Measurements from ENCODE around the gene LRRC45. TPM values are rescaled to one million over a fixed set of nuclear protein-coding genes. Genes with fewer than 3 reads are reported as not detected.

LRRC45 gene
- total RNA-seq, 4 donors from 2014 or later: 13.1 to 25.8 (median 15.3) TPM

DNA sequence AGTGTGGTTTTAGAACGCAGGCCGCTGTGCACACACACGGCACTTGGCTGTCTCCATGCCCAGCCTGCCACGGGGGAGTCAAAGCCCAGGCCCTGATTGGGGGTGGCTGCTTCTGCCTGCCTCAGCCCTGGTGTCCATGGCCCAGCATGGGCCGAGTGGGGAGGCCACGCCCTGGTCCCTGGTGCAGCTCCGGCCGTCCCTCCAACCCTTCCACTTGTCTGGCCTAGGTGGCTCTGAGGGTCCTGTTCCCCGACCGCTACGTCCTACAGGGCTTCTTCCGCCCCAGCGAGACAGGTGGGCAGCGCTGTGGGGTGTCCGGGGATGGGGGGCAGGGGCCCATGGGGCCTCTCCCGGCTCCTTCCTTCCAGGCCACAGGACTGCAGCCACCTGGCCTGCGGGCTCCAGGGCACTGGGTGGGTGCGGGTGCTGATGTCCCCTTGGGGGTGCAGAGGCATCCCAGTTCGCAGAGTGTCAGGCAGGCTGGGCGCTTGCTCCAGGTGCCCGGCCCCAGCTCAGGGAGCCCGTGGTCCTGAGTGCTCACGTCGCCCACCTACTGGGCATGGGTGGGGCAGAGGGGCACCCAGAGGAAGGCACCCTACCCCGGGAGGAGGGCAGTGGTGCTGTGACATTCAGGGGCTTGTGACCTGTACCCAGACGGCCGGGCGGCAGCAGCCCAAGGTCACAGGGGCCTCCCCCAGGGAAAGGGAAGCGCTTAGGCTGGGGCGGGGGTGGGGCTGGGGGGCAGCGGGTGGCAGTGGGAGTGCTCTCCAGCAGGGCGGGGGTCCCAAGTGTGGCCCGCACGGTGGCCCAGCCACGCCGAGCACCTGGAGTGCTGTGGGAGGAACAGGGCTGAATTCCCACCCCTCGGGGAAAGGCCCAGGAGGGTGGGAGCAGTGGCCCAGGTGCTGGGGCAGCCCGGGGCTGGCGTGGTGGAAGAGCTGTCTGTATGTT, 12.3 kb upstream of the LRRC45 start:
- no peak overlapping the region for H3K27ac ChIP-seq
- H3K9me3 ChIP-seq: no peaks in the 10 kb centered on the region
- H3K4me3 ChIP-seq: no peak overlapping the region
- 86 to 88% methylated on average over 20 to 28 of the region's 39 CpGs for WGBS, 2 donors
- DNase-seq (ENCODE audit: low spot score in 2 of 2): no peak
- peaks cover 0 to 36% (median 0%) of the 10 kb centered on the region in 3 donors for H3K36me3 ChIP-seq
- no peaks in the 10 kb centered on the region for H3K27me3 ChIP-seq
- H3K4me1 ChIP-seq: peaks cover 0 to 38% (median 9%) of the 10 kb centered on the region in 4 donors
- TF ChIP-seq CTCF (IDR thresholded peaks at IDR 0.05): no peak
- TF ChIP-seq POLR2A (IDR thresholded peaks at IDR 0.05): no peak
- TF ChIP-seq EP300 (IDR thresholded peaks at IDR 0.05): no peak

- no peak overlapping the region for H3K27ac ChIP-seq
- 87 to 94% methylated on average over 17 to 19 of the region's 19 CpGs for WGBS, 2 donors
Observed at GRCh38 chr17:82011617-82012187, 11.4 kb upstream of the LRRC45 start.

GRCh38 chr17:82012261-82012639, 10.9 kb upstream of the LRRC45 start:
- TF ChIP-seq POLR2A (IDR thresholded peaks at IDR 0.05) (no peak), CTCF (IDR thresholded peaks at IDR 0.05) (no peak), EP300 (IDR thresholded peaks at IDR 0.05) (no peak)
- peaks cover 0 to 47% (median 0%) of the 10 kb centered on the region in 3 donors for H3K36me3 ChIP-seq
- H3K9me3 ChIP-seq: no peaks in the 10 kb centered on the region
- H3K4me3 ChIP-seq: no peak overlapping the region
- no peaks in the 10 kb centered on the region for H3K27me3 ChIP-seq
- peaks cover 0 to 24% (median 3%) of the 10 kb centered on the region in 4 donors for H3K4me1 ChIP-seq
- no peak for DNase-seq (ENCODE audit: low spot score in 2 of 2)
- H3K27ac ChIP-seq: peak overlapping the region in 1 of 4 donors; percentile 34
- 51% methylated on average over 7 to 16 of the region's 20 CpGs for WGBS, 2 donors

More at GRCh38 chr17:82011617-82012187, 11.4 kb upstream of the LRRC45 start:
- DNase-seq (ENCODE audit: low spot score in 2 of 2): no peak
- no peak for TF ChIP-seq POLR2A (IDR thresholded peaks at IDR 0.05)
- TF ChIP-seq EP300 (IDR thresholded peaks at IDR 0.05): no peak
- TF ChIP-seq CTCF (IDR thresholded peaks at IDR 0.05): no peak
- no peak overlapping the region for H3K4me3 ChIP-seq
- H3K27me3 ChIP-seq: no peaks in the 10 kb centered on the region
- H3K4me1 ChIP-seq: peaks cover 0 to 29% (median 5%) of the 10 kb centered on the region in 4 donors
- H3K36me3 ChIP-seq: peaks cover 0 to 42% (median 0%) of the 10 kb centered on the region in 3 donors
- H3K9me3 ChIP-seq: no peaks in the 10 kb centered on the region

GRCh38 chr17:82012640-82013295, 10.3 kb upstream of the LRRC45 start:
- TF ChIP-seq CTCF (IDR thresholded peaks at IDR 0.05): no peak
- TF ChIP-seq EP300 (IDR thresholded peaks at IDR 0.05): no peak
- no peak for TF ChIP-seq POLR2A (IDR thresholded peaks at IDR 0.05)
- peak overlapping the region in 1 of 4 donors; percentile 34 for H3K27ac ChIP-seq

More at GRCh38 chr17:82012640-82013295, 10.3 kb upstream of the LRRC45 start:
- Histone ChIP-seq H3K9me3 (no peaks in the 10 kb centered on the region), H3K36me3 (peaks cover 0 to 52% (median 0%) of the 10 kb centered on the region in 3 donors), H3K4me1 (peaks cover 0 to 19% (median 3%) of the 10 kb centered on the region in 4 donors), H3K4me3 (no peak overlapping the region), H3K27me3 (no peaks in the 10 kb centered on the region)
- WGBS, 2 donors: 72 to 90% methylated on average over 7 to 16 of the region's 19 CpGs
- DNase-seq (ENCODE audit: low spot score in 2 of 2): no peak
